Astrocyte (in vitro differentiated cells and primary cell): Measurements from ENCODE around the gene RNFT2. TPM values are rescaled to one million over a fixed set of nuclear protein-coding genes. Genes with fewer than 3 reads are reported as not detected.

ENCODE experiments used
- DNase-seq: peaks from one replicate; pipeline ENCODE4 v3.0.0-alpha.2; 2010; ENCODE audit warnings: low read depth
- FAIRE-seq: peaks from 2 replicates; lab custom pipeline; 2011; peaks lifted over from hg19 to GRCh38; lab: Jason Lieb, UNC
- H2AFZ ChIP-seq: 2 replicates; pipeline ENCODE4 v1.6.0; 2012; ENCODE audit warnings: low read depth, low read length, inconsistent platforms
- H3K27ac ChIP-seq: 2 replicates; pipeline ENCODE4 v1.5.1; 2011; ENCODE audit warnings: low read depth, low read length, inconsistent platforms
- H3K27me3 ChIP-seq: 2 replicates; pipeline ENCODE4 v1.6.0; 2011; ENCODE audit warnings: low read length, inconsistent platforms; ENCODE audit not compliant: insufficient read depth
- H3K36me3 ChIP-seq: 2 replicates; pipeline ENCODE4 v1.5.1; 2011; ENCODE audit warnings: low read length, inconsistent platforms; ENCODE audit not compliant: insufficient read depth
- H3K4me1 ChIP-seq: 2 replicates; pipeline ENCODE4 v1.5.1; 2011; ENCODE audit warnings: low read length, inconsistent platforms; ENCODE audit not compliant: insufficient read depth
- H3K4me2 ChIP-seq: 2 replicates; pipeline ENCODE4 v1.6.0; 2012; ENCODE audit warnings: low read length, inconsistent platforms
- H3K4me3 ChIP-seq: 2 replicates; pipeline ENCODE4 v1.5.1; 2011; ENCODE audit warnings: low read depth, mild to moderate bottlenecking, low read length, inconsistent platforms; ENCODE audit not compliant: insufficient read depth
- H3K79me2 ChIP-seq: 2 replicates; pipeline ENCODE4 v1.6.0; 2012; ENCODE audit warnings: mild to moderate bottlenecking, low read length, inconsistent platforms; ENCODE audit not compliant: insufficient read depth
- H3K9ac ChIP-seq: 2 replicates; pipeline ENCODE4 v1.6.0; 2012; ENCODE audit warnings: mild to moderate bottlenecking, low read length, inconsistent platforms
- H3K9me3 ChIP-seq: 2 replicates; pipeline ENCODE4 v1.5.1; 2012; ENCODE audit warnings: low read depth, mild to moderate bottlenecking, low read length, inconsistent platforms; ENCODE audit not compliant: insufficient read depth
- H4K20me1 ChIP-seq: 2 replicates; pipeline ENCODE4 v1.6.0; 2012; ENCODE audit warnings: low read length, inconsistent platforms; ENCODE audit not compliant: insufficient read depth
- H3K27ac Mint-ChIP-seq: one replicate; pipeline ENCODE4 v1.8.0; 2021; ENCODE audit warnings: mild to moderate bottlenecking, mixed read lengths; ENCODE audit not compliant: unreplicated experiment
- H3K27me3 Mint-ChIP-seq: one replicate; pipeline ENCODE4 v1.8.0; 2021; ENCODE audit warnings: low read depth, mixed read lengths; ENCODE audit not compliant: unreplicated experiment
- H3K36me3 Mint-ChIP-seq: one replicate; pipeline ENCODE4 v1.8.0; 2021; ENCODE audit warnings: low read depth, mixed read lengths; ENCODE audit not compliant: unreplicated experiment
- H3K4me1 Mint-ChIP-seq: one replicate; pipeline ENCODE4 v1.8.0; 2021; ENCODE audit warnings: low read depth, mixed read lengths; ENCODE audit not compliant: unreplicated experiment
- H3K4me3 Mint-ChIP-seq: one replicate; pipeline ENCODE4 v1.8.0; 2021; ENCODE audit warnings: mild to moderate bottlenecking, moderate library complexity, mixed read lengths; ENCODE audit not compliant: unreplicated experiment
- H3K9me3 Mint-ChIP-seq: one replicate; pipeline ENCODE4 v1.8.0; 2021; ENCODE audit warnings: mild to moderate bottlenecking, mixed read lengths; ENCODE audit not compliant: unreplicated experiment
- EZH2 ChIP-seq: IDR thresholded peaks from 2 replicates; pipeline ENCODE4 v1.6.1; 2012; ENCODE audit warnings: mild to moderate bottlenecking, low read length, inconsistent platforms; ENCODE audit not compliant: insufficient read depth
- total RNA-seq: library from RNA; stranded (reverse); gene quantifications from 2 replicates; pipeline ENCODE4 v1.2.1, GENCODE V29; 2021
- TF ChIP-seq, protein P1 (sequence below): IDR thresholded peaks from 2 replicates; pipeline ENCODE4 v1.5.1; 2011; ENCODE audit warnings: low read depth, mild to moderate bottlenecking, inconsistent platforms, low read length, moderate library complexity; ENCODE audit not compliant: insufficient read depth

The RNFT2 gene
- total RNA-seq, 1 donor from 2014 or later = 8.9 TPM

DNA sequence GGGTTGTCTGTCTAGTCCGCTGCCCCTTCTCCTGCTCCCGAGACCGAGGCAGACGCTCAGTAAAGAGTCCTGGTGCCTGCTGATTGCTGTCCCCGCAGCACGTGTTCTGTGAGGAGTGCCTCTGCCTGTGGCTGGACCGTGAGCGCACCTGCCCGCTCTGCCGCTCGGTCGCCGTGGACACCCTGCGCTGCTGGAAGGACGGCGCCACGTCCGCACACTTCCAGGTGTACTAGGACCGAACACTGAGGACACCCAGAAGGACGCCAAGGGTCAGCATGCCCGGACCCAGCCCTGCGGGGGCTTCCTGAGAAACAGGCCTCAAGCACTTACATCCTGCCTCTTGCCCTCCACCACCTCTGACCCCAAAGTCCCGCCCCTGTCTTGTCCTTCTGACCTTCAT lies 111.1 kb downstream of the RNFT2 start:
- no peak overlapping the region for H3K27ac Mint-ChIP-seq
- H3K27ac ChIP-seq = no peak overlapping the region
- H3K79me2 ChIP-seq = no peaks in the 10 kb centered on the region
- no peaks in the 10 kb centered on the region for H3K4me1 ChIP-seq
- H3K9me3 Mint-ChIP-seq = no peaks in the 10 kb centered on the region
- H3K4me3 ChIP-seq = no peak overlapping the region
- no peaks in the 10 kb centered on the region for H3K9me3 ChIP-seq
- no peaks in the 10 kb centered on the region for H3K4me1 Mint-ChIP-seq
- no peak overlapping the region for H3K9ac ChIP-seq
- TF ChIP-seq EZH2 = no peak
- TF ChIP-seq, protein P1, sequence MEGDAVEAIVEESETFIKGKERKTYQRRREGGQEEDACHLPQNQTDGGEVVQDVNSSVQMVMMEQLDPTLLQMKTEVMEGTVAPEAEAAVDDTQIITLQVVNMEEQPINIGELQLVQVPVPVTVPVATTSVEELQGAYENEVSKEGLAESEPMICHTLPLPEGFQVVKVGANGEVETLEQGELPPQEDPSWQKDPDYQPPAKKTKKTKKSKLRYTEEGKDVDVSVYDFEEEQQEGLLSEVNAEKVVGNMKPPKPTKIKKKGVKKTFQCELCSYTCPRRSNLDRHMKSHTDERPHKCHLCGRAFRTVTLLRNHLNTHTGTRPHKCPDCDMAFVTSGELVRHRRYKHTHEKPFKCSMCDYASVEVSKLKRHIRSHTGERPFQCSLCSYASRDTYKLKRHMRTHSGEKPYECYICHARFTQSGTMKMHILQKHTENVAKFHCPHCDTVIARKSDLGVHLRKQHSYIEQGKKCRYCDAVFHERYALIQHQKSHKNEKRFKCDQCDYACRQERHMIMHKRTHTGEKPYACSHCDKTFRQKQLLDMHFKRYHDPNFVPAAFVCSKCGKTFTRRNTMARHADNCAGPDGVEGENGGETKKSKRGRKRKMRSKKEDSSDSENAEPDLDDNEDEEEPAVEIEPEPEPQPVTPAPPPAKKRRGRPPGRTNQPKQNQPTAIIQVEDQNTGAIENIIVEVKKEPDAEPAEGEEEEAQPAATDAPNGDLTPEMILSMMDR = no peak
- DNase-seq = no peak
- no peaks in the 10 kb centered on the region for H3K36me3 Mint-ChIP-seq
- H3K36me3 ChIP-seq = no peaks in the 10 kb centered on the region
- no peak overlapping the region for H3K4me2 ChIP-seq
- no peaks in the 10 kb centered on the region for H4K20me1 ChIP-seq
- H3K4me3 Mint-ChIP-seq = no peak overlapping the region
- FAIRE-seq = no peak
- peaks cover 17% of the 10 kb centered on the region for H3K27me3 Mint-ChIP-seq
- H3K27me3 ChIP-seq = peaks cover 3% of the 10 kb centered on the region
- no peak overlapping the region for H2AFZ ChIP-seq

DNA sequence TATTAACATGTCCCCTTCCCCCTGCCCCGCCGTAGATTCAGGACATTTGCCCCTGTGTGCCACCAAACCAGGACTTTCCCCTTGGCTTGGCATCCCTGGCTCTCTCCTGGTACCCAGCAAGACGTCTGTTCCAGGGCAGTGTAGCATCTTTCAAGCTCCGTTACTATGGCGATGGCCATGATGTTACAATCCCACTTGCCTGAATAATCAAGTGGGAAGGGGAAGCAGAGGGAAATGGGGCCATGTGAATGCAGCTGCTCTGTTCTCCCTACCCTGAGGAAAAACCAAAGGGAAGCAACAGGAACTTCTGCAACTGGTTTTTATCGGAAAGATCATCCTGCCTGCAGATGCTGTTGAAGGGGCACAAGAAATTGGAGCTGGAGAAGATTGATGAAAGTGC lies 114.2 kb downstream of the RNFT2 start:
- Histone ChIP-seq H3K36me3 (no peaks in the 10 kb centered on the region), H3K4me2 (no peak overlapping the region), H4K20me1 (no peaks in the 10 kb centered on the region), H3K9me3 (no peaks in the 10 kb centered on the region), H3K4me1 (no peaks in the 10 kb centered on the region), H3K27me3 (peaks cover 3% of the 10 kb centered on the region), H3K9ac (no peak overlapping the region), H3K4me3 (no peak overlapping the region), H2AFZ (no peak overlapping the region), H3K27ac (no peak overlapping the region), H3K79me2 (no peaks in the 10 kb centered on the region)
- Mint-ChIP-seq H3K4me3 (no peak overlapping the region), H3K9me3 (no peaks in the 10 kb centered on the region), H3K27ac (no peak overlapping the region), H3K27me3 (peaks cover 22% of the 10 kb centered on the region), H3K4me1 (no peaks in the 10 kb centered on the region), H3K36me3 (no peaks in the 10 kb centered on the region)
- no peak for FAIRE-seq
- TF ChIP-seq, protein P1 = no peak
- no peak for TF ChIP-seq EZH2
- DNase-seq = no peak

DNA sequence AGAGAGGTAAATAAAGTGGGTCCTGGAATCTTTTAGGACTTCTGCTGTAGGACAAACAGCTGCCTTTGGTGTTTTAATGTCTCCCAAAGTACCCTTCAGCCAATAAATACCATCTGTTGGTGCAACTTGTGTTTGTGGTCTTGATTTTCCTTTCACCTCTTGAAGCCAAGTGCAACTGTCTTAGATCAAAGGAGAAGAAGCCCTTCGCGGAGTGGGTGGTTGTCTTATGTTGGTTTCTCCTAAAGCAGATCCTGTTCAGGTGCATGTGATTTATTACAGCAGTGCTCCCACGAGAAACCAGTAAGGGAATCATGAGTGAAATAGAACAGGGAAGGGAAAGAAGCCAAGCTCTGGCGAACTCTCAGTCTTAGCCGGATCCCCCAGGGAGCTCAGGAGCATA lies 115.4 kb downstream of the RNFT2 start:
- H3K27ac ChIP-seq = no peak overlapping the region
- FAIRE-seq (no peak), DNase-seq (no peak)
- no peaks in the 10 kb centered on the region for H3K9me3 Mint-ChIP-seq
- no peaks in the 10 kb centered on the region for H4K20me1 ChIP-seq
- peaks cover 3% of the 10 kb centered on the region for H3K27me3 ChIP-seq
- H3K4me1 Mint-ChIP-seq = peaks cover 6% of the 10 kb centered on the region
- H3K9me3 ChIP-seq = no peaks in the 10 kb centered on the region
- H3K36me3 Mint-ChIP-seq = no peaks in the 10 kb centered on the region
- H3K27ac Mint-ChIP-seq = no peak overlapping the region
- no peak overlapping the region for H3K9ac ChIP-seq
- H3K4me2 ChIP-seq = no peak overlapping the region
- H3K36me3 ChIP-seq = no peaks in the 10 kb centered on the region
- H3K4me3 ChIP-seq = no peak overlapping the region
- H3K27me3 Mint-ChIP-seq = peaks cover 22% of the 10 kb centered on the region
- no peak overlapping the region for H3K4me3 Mint-ChIP-seq
- no peak for TF ChIP-seq EZH2
- TF ChIP-seq, protein P1 = no peak
- no peak overlapping the region for H2AFZ ChIP-seq
- H3K79me2 ChIP-seq = no peaks in the 10 kb centered on the region
- no peaks in the 10 kb centered on the region for H3K4me1 ChIP-seq
